Measurements from ENCODE around the gene ARPC5L. TPM values are rescaled to one million over a fixed set of nuclear protein-coding genes. Genes with fewer than 3 reads are reported as not detected.

ARPC5L gene
- total and polyA plus RNA-seq, 4 donors: 27.6 to 64.6 (median 47.7) TPM

- Histone ChIP-seq H3K27me3 (ENCODE audit: control insufficient read depth in 3 of 3, insufficient read depth in 3 of 3, low read length in 2 of 3) (no peaks in the 10 kb centered on the region), H3K9me3 (ENCODE audit: control insufficient read depth in 4 of 4, insufficient read depth in 3 of 4, low read length in 3 of 4) (no peaks in the 10 kb centered on the region), H3K27ac (ENCODE audit: low read depth in 1 of 2, low read length in 1 of 2) (peak overlapping the region; percentile 94), H3K4me3 (peak overlapping the region; percentile 92), H3K9ac (ENCODE audit: insufficient read depth in 1 of 2, low read length in 2 of 2) (peak overlapping the region; percentile 48 to 88), H3K36me3 (ENCODE audit: control insufficient read depth in 4 of 4, insufficient read depth in 4 of 4, low read length in 4 of 4) (peaks cover 0 to 7% (median 5%) of the 10 kb centered on the region in 4 donors), H3K4me1 (ENCODE audit: control insufficient read depth in 5 of 5, insufficient read depth in 5 of 5, low read length in 5 of 5) (peaks cover 8 to 24% (median 19%) of the 10 kb centered on the region in 5 donors)
- WGBS, 2 donors: 0% methylated on average over 76 to 101 of the region's 101 CpGs
- DNase-seq (peak; percentile 84 to 88 (median 87)), ATAC-seq (ENCODE audit: insufficient read depth, low FRiP score) (peak; percentile 91)
- no peak for TF ChIP-seq CTCF (IDR thresholded peaks at IDR 0.05; ENCODE audit: control extremely low read depth, extremely low read depth)
Observed at GRCh38 chr9:124868511-124869465, 6.9 kb downstream of the ARPC5L start.

GRCh38 chr9:124869466-124869985 is 7.6 kb downstream of the ARPC5L start:
- Histone ChIP-seq H3K36me3 (ENCODE audit: control insufficient read depth in 4 of 4, insufficient read depth in 4 of 4, low read length in 4 of 4) (peaks cover 0 to 9% (median 8%) of the 10 kb centered on the region in 4 donors), H3K27me3 (ENCODE audit: control insufficient read depth in 3 of 3, insufficient read depth in 3 of 3, low read length in 2 of 3) (no peaks in the 10 kb centered on the region), H3K27ac (ENCODE audit: low read depth in 1 of 2, low read length in 1 of 2) (peak overlapping the region; percentile 94), H3K9ac (ENCODE audit: insufficient read depth in 1 of 2, low read length in 2 of 2) (peak overlapping the region; percentile 39 to 56), H3K9me3 (ENCODE audit: control insufficient read depth in 4 of 4, insufficient read depth in 3 of 4, low read length in 3 of 4) (no peaks in the 10 kb centered on the region), H3K4me3 (peak overlapping the region; percentile 92), H3K4me1 (ENCODE audit: control insufficient read depth in 5 of 5, insufficient read depth in 5 of 5, low read length in 5 of 5) (peaks cover 8 to 24% (median 19%) of the 10 kb centered on the region in 5 donors)
- 1% methylated on average over 36 to 41 of the region's 41 CpGs for WGBS, 2 donors
- ATAC-seq (ENCODE audit: insufficient read depth, low FRiP score): peak; percentile 24
- DNase-seq: no peak
- TF ChIP-seq CTCF (IDR thresholded peaks at IDR 0.05; ENCODE audit: control extremely low read depth, extremely low read depth): no peak

GRCh38 chr9:124869986-124870560 is 8.1 kb downstream of the ARPC5L start:
- H3K9me3 ChIP-seq (ENCODE audit: control insufficient read depth in 4 of 4, insufficient read depth in 3 of 4, low read length in 3 of 4): no peaks in the 10 kb centered on the region
- TF ChIP-seq CTCF (IDR thresholded peaks at IDR 0.05; ENCODE audit: control extremely low read depth, extremely low read depth): no peak
- peak overlapping the region; percentile 92 for H3K4me3 ChIP-seq
- peaks cover 3 to 14% (median 11%) of the 10 kb centered on the region in 4 donors for H3K36me3 ChIP-seq (ENCODE audit: control insufficient read depth in 4 of 4, insufficient read depth in 4 of 4, low read length in 4 of 4)
- H3K9ac ChIP-seq (ENCODE audit: insufficient read depth in 1 of 2, low read length in 2 of 2): peak overlapping the region; percentile 39 to 66
- H3K27ac ChIP-seq (ENCODE audit: low read depth in 1 of 2, low read length in 1 of 2): peak overlapping the region; percentile 94
- peak in 1 of 3 donors; percentile 42 for DNase-seq
- ATAC-seq (ENCODE audit: insufficient read depth, low FRiP score): peak; percentile 8
- peaks cover 8 to 24% (median 19%) of the 10 kb centered on the region in 5 donors for H3K4me1 ChIP-seq (ENCODE audit: control insufficient read depth in 5 of 5, insufficient read depth in 5 of 5, low read length in 5 of 5)
- no peaks in the 10 kb centered on the region for H3K27me3 ChIP-seq (ENCODE audit: control insufficient read depth in 3 of 3, insufficient read depth in 3 of 3, low read length in 2 of 3)
- WGBS, 2 donors: 2 to 3% methylated on average over 12 of the region's 12 CpGs
